ENCODE data around the gene PSMD8.

DNA sequence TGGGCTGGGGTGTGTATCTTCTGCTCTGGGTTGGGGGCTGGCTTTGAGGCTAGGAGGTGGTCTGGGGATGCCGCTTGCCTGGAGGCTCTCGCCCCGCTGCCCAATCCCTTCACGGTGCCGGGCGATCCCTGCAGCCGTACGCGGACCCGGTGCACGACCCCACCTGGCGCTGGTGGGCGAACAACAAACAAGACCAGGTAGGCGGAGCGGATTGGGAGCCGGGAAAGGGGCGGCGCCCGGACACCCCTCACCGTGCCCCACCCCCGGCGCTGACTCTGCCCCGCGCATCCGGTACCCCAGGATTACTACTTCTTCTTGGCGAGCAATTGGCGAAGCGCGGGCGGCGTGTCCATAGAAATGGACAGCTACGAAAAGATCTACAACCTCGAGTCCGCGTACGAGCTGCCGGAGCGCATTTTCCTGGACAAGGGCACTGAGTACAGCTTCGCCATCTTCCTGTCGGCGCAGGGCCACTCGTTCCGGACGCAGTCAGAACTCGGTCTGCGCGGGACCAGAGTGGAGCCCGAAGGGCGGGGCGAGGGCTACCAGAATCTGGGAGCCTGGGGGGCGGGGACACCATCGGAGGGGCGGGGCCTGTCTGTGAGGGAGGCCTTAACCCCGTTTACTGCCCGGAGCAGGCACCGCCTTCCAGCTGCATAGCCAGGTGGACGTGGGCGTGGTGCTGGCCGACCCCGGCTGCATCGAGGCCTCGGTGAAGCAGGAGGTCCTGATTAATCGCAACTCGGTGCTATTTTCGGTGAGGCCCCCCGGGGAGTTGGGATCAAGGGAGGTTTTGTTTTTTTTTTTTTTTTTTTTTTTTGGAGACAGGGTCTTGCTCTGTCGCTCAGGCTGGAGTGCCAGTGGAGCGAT, 12.1 kb upstream of the PSMD8 start:
- TF ChIP-seq, protein P1, sequence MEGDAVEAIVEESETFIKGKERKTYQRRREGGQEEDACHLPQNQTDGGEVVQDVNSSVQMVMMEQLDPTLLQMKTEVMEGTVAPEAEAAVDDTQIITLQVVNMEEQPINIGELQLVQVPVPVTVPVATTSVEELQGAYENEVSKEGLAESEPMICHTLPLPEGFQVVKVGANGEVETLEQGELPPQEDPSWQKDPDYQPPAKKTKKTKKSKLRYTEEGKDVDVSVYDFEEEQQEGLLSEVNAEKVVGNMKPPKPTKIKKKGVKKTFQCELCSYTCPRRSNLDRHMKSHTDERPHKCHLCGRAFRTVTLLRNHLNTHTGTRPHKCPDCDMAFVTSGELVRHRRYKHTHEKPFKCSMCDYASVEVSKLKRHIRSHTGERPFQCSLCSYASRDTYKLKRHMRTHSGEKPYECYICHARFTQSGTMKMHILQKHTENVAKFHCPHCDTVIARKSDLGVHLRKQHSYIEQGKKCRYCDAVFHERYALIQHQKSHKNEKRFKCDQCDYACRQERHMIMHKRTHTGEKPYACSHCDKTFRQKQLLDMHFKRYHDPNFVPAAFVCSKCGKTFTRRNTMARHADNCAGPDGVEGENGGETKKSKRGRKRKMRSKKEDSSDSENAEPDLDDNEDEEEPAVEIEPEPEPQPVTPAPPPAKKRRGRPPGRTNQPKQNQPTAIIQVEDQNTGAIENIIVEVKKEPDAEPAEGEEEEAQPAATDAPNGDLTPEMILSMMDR (IDR thresholded peaks at IDR 0.05), result no peak
- no peak for TF ChIP-seq POLR2A (IDR thresholded peaks at IDR 0.05)

Data from heart left ventricle (tissue), 13 donors.